ENCODE results near the gene TP53.
A peak's percentile ranks its signal among the peaks of the same experiment; 100 is the strongest.

TP53 gene

GRCh38 chr17:7706631-7707354 lies 19.5 kb upstream of the TP53 start:
- no peak for DNase-seq

- no peak for DNase-seq
Observed at GRCh38 chr17:7705269-7706255, 18.3 kb upstream of the TP53 start.

- peak; percentile 53 for DNase-seq
Observed at GRCh38 chr17:7704601-7705268, 17.4 kb upstream of the TP53 start, which contains the start of gene EFNB3. TSS of gene EFNB3 (plus strand) at chr17:7705202. CDS start at chr17:7705599, 397 bp downstream.

- DNase-seq, result peak; percentile 56
Observed at GRCh38 chr17:7703584-7704479, 16.5 kb upstream of the TP53 start.

GRCh38 chr17:7702776-7703175 lies 15.5 kb upstream of the TP53 start:
- no peak for DNase-seq

- no peak for DNase-seq
Observed at GRCh38 chr17:7701681-7702080, 14.4 kb upstream of the TP53 start.

GRCh38 chr17:7700510-7700909 lies 13.2 kb upstream of the TP53 start:
- DNase-seq, result no peak

- no peak for DNase-seq
Observed at GRCh38 chr17:7697828-7698588, 10.7 kb upstream of the TP53 start.

GRCh38 chr17:7695586-7695985 lies 8.3 kb upstream of the TP53 start:
- no peak for DNase-seq

GRCh38 chr17:7688808-7689316 lies 1.6 kb upstream of the TP53 start:
- no peak for DNase-seq

- peak; percentile 99 for DNase-seq
Observed at GRCh38 chr17:7687908-7688807, 868 bp upstream of the TP53 start, which contains the start of gene WRAP53. TSS of gene WRAP53 (plus strand) at chr17:7688477. CDS start at chr17:7688649, 172 bp downstream.

- peak; percentile 78 for DNase-seq
Observed at GRCh38 chr17:7686222-7687071, 843 bp downstream of the TP53 start.

- peak; percentile 92 for DNase-seq
Observed at GRCh38 chr17:7685533-7686221, 1.6 kb downstream of the TP53 start.

- no peak for DNase-seq
Observed at GRCh38 chr17:7684851-7685532, 2.3 kb downstream of the TP53 start.

GRCh38 chr17:7677388-7678067 lies 9.8 kb downstream of the TP53 start:
- DNase-seq, result no peak

GRCh38 chr17:7676533-7676932 lies 10.8 kb downstream of the TP53 start:
- DNase-seq, result no peak

GRCh38 chr17:7674934-7675333 lies 12.4 kb downstream of the TP53 start:
- DNase-seq, result no peak
